SK-N-MC (cell line): ENCODE results near the gene GALNTL6.

Experiments
- EZH2 ChIP-seq: fragments of 200-600 bp; sonication (generic); IDR thresholded peaks from one replicate; pipeline ENCODE4 v1.6.1; 2017; ENCODE audit warnings: antibody characterized with exemption
- FOXP2 ChIP-seq: optimal IDR thresholded peaks from 2 replicates; pipeline ENCODE3; 2011; ENCODE audit warnings: mild to moderate bottlenecking, moderate library complexity; ENCODE audit not compliant: insufficient read depth; ENCODE audit errors: extremely low read length, control extremely low read depth
- POLR2AphosphoS5 ChIP-seq: IDR thresholded peaks from 2 replicates; pipeline ENCODE4 v1.6.1; 2012; ENCODE audit warnings: mild to moderate bottlenecking, low read depth, low read length, borderline replicate concordance

DNA sequence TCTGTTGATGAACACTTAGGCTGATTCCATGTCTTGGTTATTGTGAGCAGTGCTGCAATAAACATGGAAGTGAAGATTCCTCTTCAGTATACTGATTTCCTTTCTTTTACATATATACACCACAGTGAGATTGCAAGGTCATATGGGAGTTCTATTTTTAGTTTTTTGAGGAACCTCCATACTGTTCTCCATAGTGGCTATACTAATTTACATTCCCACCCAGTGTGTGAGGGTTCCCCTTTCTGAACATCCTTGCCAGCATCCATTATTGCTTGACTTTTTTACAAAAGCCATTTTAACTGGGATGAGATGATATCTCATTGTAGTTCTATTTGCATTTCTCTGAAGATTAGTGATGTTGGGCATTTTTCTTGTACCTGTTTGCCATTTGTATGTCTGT lies 1274.9 kb downstream of the GALNTL6 start:
- no peak for TF ChIP-seq EZH2
- no peak for TF ChIP-seq POLR2AphosphoS5
- no peak for TF ChIP-seq FOXP2
